Left renal pelvis (tissue), 4 donors: ENCODE results near the gene CPS1. TPM values are rescaled to one million over a fixed set of nuclear protein-coding genes. Genes with fewer than 3 reads are reported as not detected.

Source experiments
- DNase-seq, 4 donors: peaks; one replicate each; pipeline ENCODE4 v3.0.0-alpha.2; 2013; ENCODE audit warnings: low read depth in 4 of 4, low spot score in 3 of 4
- polyA plus RNA-seq, 4 donors: library from polyadenylated mRNA; unstranded; fragments of 120-200 nt; gene quantifications; one replicate each; pipeline ENCODE4 v1.2.1, GENCODE V29; 2013; ENCODE audit not compliant: insufficient read length in 4 of 4

CPS1 gene
- polyA plus RNA-seq, 4 donors = 4.4 to 8.4 (median 5.0) TPM

DNA sequence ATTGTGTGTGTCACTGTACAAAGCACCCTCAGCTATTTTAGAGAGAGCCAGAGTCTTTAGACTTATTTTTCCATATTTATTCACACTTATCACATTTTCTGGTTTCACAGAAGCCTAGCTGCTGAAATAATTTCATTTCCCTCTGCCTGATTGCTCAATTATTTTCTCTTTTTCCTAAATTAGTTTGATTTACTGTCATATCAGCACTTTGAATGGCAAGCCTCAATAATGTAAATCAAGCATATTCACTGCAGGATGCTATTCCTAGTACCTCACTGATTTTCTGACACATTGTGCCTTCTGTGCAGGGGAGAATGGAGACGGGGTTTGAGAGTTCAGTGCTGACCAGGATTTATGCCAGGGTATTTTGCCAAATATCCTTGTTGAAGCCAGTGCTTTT lies 48.3 kb downstream of the CPS1 start:
- no peak for DNase-seq

DNA sequence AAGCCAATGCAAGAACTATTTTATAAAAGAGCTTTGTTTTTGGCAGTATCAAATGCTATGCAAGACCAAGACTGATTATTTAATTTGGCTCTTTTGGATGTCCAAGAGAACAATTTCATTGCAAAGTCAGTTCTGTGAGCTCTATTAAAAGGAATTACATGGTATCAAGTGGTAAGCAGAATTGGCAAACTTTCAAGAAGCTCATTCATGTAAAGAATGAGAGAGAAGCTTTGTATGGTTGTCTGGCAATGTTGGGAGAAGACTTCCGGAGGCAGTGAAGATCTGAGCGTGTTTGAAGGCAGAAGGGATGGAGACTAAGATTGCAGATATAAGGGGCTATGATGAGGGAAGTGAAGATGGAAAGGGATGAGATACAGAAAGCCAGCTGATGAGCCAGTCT lies 49.6 kb downstream of the CPS1 start:
- no peak for DNase-seq

DNA sequence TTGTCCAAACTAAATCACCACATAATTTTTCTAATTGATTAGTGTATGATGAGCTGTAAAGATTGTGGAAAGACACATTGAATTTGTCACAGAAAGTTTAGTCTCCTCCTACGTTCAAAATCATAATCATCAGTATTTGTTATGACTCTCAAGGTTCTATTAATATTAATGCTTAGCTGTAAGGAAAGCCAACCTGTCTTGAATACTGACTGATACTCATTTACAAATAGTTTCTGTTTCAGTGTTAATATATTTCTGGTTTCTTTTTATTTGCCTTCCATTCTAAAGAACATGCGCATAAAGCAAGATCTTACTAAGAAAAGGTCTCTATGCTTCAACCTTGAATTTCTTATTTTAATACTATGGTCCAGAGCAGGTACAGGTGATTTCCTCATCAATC lies 55.1 kb downstream of the CPS1 start:
- DNase-seq = no peak

DNA sequence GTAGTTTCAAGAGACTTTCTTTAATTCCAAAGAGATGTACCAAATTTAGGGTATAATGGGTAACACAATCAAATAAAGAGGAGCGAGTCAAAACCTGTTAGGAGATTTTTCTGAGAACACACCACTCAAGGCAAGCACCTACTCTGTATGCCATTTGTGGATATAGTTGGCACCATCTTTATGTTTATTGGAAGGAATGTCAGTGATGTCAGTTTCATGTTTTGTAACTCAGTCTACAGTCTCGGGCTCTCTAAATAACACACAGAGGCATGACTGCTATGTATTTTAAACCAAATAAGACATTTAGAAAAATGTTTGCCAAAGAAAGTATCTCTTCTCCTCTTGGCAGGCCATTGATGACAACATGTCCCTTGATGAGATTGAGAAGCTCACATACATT lies 59.7 kb downstream of the CPS1 start:
- DNase-seq = no peak

DNA sequence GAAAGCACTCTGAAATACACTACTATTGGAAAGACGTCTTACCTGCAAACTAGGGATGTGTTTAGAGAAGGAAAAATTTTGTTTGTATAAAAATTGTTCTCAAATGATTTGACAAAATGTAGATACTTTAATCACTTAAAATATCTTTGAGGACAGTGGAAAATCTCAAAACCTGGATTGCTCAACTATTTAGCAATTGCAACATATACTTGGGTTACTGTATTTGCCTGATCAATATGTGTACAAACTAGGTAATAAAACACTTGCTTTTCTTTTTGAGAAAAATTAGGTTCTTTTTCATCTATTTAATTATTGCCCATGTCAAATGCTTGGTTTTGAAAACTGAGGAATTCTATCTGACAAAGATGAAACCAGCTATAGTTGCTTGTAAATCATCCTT lies 60.9 kb downstream of the CPS1 start:
- no peak for DNase-seq

DNA sequence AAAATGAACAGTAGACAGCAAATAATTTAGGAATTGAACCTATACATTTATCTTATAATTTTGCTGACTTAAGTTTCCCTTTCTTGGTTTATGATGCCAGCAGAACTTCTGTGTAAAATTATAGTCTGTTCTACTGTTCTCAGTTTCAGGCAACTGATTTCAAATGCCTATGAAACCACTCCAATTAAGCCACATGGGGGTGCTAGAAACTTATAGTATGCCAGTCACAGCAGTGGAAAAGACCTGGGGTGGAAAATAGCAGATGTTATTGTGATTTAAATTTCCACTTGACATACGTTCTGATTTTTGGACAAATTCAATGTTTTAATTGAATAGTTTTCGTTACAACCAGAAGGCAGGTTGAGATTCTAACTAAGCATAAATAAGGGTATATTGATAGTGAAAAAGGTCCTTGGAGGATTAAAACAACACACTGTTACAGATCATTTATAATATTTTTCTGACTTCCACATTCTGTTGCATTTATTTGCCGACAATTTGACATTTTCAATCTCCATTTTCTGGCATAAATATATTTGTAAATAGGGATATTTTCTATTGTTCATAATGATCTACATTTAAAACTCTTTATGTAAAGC lies 61.4 kb downstream of the CPS1 start:
- peak in 3 of 4 donors; percentile 31 to 46 (median 33) for DNase-seq

DNA sequence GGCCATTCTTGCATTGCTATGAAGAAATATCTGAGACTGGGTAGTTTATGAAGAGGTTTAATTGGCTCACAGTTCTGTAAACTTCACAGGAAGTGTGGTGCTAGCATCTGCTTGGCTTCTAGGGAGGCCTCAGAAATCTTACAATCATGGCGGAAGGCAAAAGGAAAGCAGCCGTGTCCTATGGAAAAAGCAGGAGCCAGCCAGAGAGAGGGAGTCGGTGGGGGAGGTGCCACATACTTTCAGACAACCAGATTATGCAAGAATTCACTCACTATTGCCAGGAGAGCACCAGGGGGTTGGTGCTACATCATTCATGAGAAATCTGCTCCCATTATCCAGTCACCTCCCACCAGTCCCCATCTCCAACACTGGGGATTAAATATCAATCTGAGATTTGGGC lies 64.1 kb downstream of the CPS1 start:
- no peak for DNase-seq

DNA sequence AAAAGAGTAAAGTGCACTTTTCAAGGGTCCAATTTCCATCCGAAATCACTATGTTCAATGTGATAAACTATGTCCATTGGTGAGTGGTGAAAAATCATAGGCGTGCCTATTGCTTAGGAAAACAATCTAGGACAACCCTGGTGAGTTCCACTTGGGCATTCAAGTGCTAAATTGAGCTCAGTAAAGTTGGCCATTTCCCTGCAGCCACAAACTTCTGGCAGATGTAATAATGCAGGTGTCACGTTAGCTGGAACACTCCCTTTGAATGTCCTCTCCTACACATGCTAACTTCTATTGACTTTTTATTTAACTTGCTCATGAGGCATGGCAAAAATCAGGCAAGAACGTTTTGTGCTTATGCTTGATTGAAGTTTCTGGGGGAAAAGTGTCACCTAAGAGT lies 67.1 kb downstream of the CPS1 start:
- peak in 2 of 4 donors; percentile 14 to 37 for DNase-seq

DNA sequence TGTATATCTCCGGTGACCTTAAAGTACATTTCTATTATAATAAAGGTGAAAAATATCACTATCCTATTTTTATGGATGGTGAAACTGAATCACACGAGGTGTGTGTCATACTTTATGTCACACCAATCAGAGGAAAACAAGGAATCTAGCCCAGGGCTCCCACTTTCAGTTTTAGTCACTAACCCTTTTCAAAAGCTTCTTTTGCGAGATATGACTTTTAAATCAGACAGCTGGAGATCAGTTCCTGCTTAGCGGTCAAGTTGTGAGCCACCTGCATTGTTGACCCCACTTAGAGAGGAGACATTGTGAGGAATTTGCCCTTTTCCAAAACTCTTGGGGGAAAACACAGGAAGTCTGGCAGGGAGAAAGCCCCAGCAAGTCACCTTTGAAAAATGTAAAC lies 70.5 kb downstream of the CPS1 start:
- DNase-seq = no peak

DNA sequence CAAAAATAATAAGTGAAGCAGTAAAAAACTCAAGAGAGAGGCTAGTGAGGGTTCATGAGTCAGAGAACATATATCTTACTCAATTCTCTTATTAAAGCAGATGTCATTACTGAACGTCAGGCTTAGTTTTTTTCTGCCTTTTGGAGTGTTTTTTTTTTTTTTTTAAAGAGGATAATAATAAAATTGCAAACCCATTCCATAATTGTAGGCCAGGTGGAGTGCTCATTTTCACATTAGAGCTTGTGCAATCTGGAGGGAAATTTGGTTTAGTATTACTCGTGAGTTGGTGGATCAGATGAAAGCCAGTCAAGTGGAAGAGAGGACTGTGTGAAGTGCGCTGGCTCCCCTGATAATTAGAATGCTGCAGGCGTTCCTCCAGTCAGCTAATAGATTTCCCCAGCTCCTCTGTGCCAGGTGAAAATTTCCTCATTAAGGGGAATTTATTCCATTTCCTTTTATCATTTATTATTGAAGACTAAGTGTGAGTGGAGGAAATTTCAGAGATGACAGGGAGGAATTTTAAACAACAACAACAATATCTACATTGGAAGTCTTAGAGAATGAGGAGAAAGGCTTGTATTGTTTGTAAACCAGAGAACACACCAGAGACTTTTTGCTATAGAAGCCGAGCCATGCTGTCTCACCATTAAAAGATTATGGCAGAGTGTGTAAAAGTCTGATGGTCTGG lies 74.6 kb downstream of the CPS1 start:
- DNase-seq = no peak

DNA sequence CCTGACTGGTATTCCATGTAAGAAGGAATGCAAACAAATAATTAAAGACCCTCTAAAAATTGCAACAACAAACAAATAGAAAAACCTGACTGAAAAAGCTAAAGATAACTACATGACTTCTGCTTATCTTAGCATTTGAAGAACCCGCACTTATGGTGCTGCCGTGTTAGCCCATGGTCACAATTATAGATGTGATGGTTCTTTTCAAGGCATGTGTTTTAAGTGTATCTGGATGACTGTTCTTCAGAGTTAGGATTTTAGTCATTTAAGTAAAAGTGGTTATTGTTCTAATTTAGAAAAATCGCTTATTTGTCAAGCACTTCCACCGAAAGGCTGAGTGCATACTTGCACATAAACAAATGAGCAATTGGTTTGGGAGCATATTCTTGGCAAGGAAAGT lies 77.3 kb downstream of the CPS1 start:
- DNase-seq = no peak

DNA sequence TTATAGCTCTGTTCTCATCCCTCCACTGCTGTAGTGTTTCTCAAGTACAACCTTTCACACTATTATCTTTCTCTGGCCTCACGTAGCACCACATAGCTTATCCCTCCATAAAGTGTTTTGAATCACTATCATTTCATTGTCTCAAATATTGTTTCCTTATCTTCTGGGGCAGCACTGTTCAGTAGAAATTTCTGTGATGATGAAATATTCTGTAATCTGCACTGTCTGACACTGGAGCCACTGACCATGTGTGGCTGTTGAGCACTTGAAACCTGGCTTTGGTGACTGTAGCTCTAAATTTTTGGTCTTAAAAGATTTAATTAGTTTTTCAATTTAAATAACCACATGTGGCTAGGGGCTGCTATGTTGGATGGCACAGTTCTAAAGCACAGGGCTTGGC lies 78.9 kb downstream of the CPS1 start:
- no peak for DNase-seq

DNA sequence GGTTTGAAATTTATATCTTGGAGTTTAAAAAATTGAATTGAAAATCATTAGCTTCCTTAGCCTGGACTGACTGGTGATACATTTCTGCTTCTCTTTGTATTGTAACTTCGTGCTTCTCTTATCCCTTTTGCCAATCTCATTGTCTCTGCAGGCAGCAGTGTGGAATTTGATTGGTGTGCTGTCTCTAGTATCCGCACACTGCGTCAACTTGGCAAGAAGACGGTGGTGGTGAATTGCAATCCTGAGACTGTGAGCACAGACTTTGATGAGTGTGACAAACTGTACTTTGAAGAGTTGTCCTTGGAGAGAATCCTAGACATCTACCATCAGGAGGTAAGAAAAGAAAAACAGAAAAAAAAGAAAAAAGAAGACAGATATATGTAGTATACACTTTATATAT lies 85.9 kb downstream of the CPS1 start:
- no peak for DNase-seq

DNA sequence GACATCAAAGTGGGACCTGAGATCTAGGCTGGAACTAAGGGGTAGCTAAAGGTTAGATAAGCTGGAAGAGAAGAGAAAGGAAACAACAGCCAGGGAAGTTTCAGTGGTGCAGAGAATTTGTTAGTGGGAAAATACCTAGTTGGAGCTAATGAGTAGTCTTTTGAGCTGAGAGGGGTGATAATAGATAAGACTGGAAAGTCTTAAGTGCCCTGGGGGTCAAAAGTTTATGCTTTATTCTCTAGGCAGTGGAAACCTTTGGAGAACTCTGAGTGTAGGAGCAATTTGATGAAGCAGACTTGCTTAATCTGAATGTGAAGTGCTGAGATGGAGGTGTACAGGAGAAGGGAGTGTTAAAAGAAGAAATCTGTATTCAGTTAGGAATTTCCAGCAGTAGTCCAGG lies 90.8 kb downstream of the CPS1 start:
- no peak for DNase-seq

DNA sequence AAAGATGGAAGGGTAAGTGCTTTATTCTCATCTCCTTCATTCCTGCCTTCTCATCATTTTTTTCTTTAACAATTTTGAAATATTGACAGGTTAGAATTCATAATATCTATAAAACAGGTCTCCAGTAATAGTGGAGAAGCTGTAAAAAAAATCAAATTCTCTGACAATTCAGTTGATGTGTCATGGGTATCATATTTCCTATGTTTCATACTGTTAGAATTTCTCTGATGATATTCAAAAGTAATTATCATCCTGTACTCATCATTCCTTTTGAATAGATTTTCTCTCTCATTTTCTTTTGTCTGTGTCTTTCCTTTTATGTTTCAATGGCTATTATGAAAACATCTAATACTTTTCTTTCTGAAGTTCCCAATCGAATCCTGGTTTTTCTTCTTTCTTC lies 97.7 kb downstream of the CPS1 start:
- no peak for DNase-seq

DNA sequence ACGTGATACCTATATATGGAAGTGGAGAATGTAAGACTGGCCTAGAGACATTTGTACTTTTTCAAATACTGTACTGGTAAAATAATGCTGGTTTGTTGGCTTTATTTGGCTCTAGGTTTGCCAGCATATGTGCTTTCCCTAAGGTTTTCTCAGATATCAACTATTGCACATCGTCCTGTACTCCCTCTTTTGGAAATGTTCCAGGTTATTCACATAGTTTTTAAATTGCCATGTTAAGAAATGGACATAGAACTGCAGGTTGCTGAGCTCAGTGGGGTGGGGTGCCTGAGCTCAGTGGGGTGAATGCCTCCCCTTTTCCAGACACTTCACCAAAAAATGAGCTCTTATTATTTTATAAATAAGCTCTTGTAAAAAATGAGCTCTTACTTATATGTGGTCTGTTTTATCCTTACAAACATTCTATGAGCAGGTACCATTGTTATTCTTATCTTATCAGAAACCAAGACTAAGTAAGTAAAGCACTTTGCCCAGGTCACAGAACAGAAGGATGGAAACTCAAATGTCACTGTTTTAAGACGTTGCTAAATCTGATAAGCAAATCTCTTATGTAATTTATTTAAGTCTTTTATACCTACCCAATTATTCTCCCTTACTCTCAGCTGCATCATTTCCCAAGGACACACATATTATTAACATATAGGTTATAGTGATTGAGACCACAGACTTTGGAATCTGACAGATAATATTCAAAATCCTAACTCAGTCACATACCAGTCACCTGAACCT lies 99.0 kb downstream of the CPS1 start:
- no peak for DNase-seq

DNA sequence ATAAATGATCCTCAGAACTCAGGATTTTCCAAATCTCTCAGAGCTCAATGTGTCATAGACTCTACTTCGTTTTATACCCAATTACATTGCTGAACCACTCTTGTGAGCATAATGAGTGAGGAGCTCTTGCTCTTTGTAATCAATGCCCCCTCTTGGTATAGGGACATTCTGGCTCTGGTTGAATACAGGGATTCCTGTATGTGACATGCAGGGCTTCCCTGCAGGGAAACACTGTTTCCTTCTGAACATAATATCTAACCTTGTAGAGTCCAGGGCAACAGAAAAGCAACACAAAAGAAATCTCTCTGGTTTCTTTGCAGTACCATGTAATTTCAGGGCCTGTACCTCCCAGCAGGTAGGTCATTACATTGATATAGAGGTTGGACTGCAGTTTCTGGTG lies 101.5 kb downstream of the CPS1 start:
- no peak for DNase-seq

DNA sequence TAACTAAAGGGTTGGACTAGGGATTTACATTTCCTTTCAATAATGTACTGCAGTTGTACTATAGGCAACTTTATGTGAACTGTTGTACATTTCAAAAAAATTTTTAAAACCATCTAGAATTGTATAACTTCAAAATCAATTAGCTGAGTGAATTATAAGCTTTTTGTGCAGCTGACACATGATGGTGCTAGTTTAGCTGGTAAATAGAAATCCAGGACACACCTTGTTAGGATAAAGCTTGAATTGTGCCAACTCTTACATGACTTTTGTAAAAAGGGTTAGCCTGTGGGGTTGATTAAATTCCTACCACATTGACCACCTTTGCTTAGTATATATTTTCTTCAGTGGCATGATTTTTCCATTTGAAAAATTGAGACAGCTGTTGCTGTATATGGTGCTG lies 104.4 kb downstream of the CPS1 start:
- no peak for DNase-seq

DNA sequence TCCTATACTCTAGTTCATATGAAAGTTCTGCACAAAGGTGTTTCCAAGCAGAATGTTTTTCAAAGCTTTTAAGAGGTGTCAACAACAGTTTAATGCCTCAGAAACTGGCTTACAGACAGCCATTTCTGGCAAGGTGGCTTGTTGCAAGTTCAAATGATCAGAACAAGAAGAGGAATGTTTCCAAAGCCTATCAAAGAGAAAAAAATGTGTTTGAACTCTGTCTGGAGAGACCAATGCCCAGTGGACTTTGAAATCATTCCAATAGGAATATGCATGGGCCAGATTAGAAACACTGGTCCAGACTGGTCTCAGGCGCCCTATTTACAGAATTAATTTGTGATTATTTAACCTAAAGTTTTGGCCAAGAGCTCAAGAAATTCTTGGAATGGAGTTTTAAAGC lies 106.2 kb downstream of the CPS1 start:
- DNase-seq = no peak

DNA sequence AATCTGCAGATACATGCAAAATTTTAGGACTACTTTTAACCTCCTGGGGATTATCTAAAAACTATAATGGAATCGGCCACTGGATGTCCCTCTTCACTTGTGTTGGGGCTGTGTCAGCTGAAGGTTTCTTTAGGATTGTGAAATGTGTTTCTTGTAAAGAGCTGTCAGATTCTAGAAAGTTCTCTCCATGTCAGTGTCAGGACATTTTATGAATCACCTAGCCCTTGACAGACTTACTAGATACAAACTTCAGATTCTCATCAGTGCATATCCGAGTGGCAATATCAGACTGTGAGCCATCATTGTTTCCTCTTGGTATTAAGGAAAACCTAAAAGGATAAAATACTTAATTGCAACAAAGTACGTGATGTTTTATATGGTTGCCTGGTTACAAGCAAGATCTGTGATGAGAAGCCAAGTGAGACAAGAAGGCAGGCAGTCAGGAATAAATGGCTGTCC lies 107.3 kb downstream of the CPS1 start:
- peak; percentile 5 to 19 (median 10) for DNase-seq

DNA sequence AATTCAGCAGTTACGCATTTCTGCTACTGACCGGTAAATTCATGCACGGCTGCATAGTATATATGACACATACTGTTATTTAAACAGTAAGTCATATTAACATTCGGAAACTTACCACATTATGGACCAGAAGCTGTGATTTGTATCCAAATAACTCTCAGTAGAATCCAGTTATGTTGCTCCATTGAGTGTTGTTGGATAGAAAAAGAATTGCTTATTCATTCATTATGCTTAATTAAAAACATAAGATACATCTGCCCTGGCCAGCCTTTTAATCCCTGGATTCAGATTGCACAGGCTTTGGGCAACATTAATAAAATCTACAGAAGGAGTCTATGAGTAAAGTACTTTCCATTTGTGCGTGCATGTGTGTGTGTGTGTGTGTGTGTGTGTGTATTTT lies 111.3 kb downstream of the CPS1 start:
- DNase-seq = no peak

DNA sequence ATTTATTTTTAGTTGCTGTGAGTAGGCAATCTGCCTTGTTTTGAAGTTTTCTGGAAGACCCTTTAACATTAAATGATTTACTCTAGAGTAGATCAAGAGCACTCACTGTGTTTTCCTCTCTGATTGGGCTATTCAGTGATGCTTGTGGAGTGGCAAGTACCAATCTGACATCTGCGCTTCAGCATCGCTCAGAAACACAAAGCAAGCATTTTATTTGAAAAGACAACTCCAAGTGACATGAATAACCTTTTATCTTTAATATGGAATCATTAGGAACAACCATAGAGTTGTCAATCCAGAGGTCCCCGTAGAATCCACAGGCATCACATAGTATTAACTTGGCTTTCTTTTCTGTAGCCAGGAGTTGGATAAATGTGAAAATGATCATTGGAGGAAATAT lies 114.7 kb downstream of the CPS1 start:
- no peak for DNase-seq
